Right renal pelvis (tissue), 4 donors: ENCODE data around the gene TTBK2. TPM values are rescaled to one million over a fixed set of nuclear protein-coding genes. Genes with fewer than 3 reads are reported as not detected.
A peak's percentile ranks its signal among the peaks of the same experiment; 100 is the strongest.
"Not testable (repeated sequence)": the region's sequence is repeated elsewhere in the genome, so short reads cannot be mapped to it uniquely, and the experiment has no call there.

Experiments
- DNase-seq, 4 donors: peaks; one replicate each; pipeline ENCODE4 v3.0.0-alpha.2; 2013; ENCODE audit warnings: low read depth in 4 of 4, low spot score in 3 of 4, missing footprints in 1 of 4
- polyA plus RNA-seq, 4 donors: library from polyadenylated mRNA; unstranded; fragments of 120-200 nt; gene quantifications; one replicate each; pipeline ENCODE4 v1.2.1, GENCODE V29; 2013; ENCODE audit not compliant: insufficient read length in 4 of 4

TTBK2 gene
- polyA plus RNA-seq, 4 donors = 8.8 to 11.7 (median 10.8) TPM

DNA sequence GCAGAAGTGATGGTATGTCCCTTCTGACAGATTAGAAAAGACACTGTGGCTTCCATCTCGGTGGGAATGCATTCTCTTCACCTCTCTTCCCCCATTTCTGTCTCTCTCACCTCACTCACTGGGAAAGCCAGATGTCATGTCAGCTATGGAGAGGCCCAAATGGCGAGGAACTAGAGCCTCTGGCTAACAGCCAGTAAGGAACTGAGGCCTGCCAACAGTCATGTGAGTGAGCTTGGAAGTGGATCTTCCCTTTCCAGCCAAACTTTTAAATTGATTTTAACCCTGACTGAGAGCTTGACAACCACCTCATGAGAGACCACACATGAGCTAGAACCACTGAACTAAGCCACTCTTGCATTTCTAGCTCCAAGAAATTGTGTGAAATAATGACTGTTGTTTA is 148.4 kb downstream of the TTBK2 start:
- DNase-seq = no peak

- not testable (repeated sequence) for DNase-seq
These were observed 154.5 kb downstream of the TTBK2 start for GRCh38 chr15:42766109-42766508.

- not testable (repeated sequence) for DNase-seq
These were observed 156.3 kb downstream of the TTBK2 start for GRCh38 chr15:42764154-42764731.

DNA sequence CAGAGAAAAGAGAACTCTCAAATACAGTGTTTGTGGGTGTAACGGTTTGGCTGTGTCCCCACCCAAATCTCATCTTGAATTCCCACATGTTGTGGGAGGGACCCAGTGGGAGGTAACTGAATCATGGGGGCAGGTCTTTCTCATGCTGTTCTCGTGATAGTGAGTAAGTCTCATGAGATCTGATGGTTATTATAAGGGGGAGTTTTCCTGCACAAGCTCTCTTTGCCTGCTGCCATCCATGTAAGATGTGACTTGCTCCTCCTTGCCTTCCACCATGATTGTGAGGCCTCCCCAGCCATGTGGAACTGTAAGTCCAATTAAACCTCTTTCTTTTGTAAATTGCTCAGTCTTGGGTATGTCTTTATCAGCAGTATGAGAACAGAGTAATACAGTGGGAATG is 158.8 kb downstream of the TTBK2 start:
- not testable (repeated sequence) for DNase-seq

GRCh38 chr15:42760759-42761158 is 159.8 kb downstream of the TTBK2 start:
- DNase-seq = no peak

- no peak for DNase-seq
These were observed 161.5 kb downstream of the TTBK2 start for GRCh38 chr15:42759093-42759492.

GRCh38 chr15:42750306-42750705 is 170.3 kb downstream of the TTBK2 start:
- DNase-seq = no peak

DNA sequence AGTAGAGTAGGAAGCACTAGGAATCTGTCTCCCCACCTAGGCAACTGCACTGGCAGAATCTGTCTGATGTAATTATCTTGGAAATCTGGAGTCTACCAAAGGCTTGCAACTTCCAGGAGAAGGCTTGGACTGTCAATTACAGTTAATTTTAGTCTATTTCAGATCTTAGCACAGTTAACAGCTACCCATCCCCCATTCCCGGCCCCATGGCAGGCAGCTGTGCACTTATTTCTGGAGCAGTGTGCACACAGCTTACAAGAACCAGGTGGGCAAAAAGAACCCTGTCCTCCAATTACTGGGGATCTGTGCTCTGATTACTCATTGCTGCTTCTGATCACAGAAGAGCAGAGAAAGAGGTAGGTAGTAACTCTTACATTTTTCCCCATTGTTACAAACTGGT is 171.3 kb downstream of the TTBK2 start:
- DNase-seq = no peak

DNA sequence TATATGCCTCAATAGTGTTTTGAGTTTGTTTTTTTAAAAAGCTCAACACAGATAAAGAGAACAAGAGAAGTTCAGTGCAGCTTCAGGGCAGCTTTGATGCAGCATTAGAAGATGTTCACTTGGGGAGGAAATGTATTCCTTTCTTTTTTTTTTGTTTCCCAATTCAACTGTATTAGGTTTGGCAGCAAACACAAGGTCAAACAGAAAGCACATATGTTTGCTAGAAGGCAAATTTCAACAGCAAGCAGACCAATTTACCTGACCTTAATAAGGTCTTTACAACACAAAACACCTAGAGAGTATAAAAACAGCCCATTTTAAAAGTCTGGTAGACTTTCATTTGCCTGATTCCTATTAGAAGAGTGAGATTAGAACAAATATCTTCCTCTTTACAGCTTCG is 176.4 kb downstream of the TTBK2 start:
- DNase-seq = no peak

GRCh38 chr15:42742149-42742548 is 178.4 kb downstream of the TTBK2 start:
- no peak for DNase-seq

DNA sequence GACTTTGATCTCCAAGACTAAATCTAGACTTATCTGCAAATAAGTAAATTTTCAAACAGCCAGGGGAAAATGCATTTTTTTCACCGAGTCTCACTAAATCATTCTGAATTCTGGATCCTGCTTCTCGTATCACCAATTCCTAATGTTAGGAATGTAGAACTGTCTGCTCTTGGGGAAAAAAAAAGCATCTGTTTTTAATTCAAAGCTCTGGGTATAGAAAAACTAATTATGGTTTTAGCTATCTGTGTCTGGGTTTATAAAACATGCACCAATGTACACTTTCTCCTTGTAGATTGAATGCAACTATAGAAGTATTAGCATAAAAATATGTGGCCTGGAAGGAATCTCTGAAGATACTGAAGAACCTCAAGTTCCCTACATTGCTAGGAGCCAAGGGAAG is 178.9 kb downstream of the TTBK2 start:
- no peak for DNase-seq

- DNase-seq = no peak
These were observed 182.8 kb downstream of the TTBK2 start for GRCh38 chr15:42737529-42738328.

GRCh38 chr15:42736793-42737528 is 183.6 kb downstream of the TTBK2 start, which contains the start of gene CDAN1:
Gene CDAN1, minus strand, starts transcription at chr15:42737128. Its CDS starts 26 bp downstream, at chr15:42737102.
- DNase-seq = peak; percentile 72 to 80 (median 76)

- DNase-seq = no peak
These were observed 184.3 kb downstream of the TTBK2 start for GRCh38 chr15:42736178-42736792.

- no peak for DNase-seq
These were observed 185.0 kb downstream of the TTBK2 start for GRCh38 chr15:42735382-42736165.

DNA sequence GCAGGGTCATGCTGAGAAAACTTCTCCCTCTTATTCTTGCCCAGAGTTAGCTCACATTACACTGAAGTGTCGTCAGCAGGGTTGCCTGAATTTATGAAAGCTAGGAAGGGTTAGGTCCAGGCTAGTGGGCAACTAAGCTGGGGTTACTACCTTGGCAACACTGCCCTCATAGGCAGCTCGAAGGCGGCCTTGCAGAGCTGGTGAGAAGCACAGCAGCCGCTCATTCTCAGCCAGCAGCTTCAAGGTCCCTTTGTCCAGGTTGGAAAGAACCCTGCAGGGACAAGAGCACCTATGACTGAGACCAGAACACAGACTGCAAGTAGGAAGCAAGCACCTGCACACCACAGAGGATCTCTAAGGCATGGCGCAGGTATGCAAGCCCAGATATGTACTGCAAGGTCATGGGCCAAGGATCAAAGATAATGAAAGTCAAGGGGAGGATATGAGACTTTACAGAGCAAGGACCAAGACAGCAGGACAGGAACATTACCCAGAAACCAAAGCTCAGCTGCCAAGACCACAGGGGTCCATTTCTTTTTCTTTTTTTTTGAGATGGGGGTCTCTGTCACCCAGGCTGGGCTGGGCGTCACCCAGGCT is 186.4 kb downstream of the TTBK2 start:
- no peak for DNase-seq

GRCh38 chr15:42733027-42733426 is 187.6 kb downstream of the TTBK2 start:
- DNase-seq = no peak

DNA sequence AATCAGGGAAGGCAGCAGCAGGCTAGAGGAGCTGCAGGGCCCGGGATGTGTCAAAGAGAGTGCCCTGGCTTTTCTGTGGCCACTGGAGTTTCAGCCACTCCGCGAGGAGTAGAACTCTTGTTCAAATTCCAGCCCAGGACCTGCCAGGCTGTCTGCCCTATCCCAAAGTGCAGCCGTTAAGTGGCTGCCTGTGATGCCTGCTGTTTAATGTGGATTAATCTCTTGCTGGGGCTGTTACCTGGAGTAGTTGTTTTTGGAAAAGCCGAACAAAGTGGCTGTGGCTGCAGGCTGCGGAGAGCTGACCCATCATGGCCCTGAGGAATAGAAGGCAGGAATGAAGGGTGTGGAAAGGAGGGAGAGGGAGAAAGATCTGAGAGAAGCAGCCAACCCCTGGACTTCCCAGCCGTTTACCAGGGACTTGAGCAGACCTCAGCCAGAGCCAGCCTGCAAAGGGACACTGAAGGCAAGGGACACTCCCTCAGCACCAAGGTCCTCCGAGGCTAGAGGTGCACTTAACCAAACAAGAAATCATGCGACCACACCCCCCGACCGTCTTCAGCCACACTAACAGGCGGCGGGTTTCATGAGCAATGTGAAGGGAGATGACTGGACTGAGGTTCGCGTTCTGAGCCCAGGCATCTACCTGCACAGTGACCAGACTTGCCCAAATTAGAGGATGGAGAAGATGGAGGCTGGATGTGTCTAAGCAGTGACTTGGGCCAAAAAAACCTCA is 188.3 kb downstream of the TTBK2 start:
- DNase-seq = no peak

- DNase-seq = no peak
These were observed 189.1 kb downstream of the TTBK2 start for GRCh38 chr15:42731461-42731860.
